Breast epithelium (tissue), 3 donors: ENCODE data around the gene HDAC8.

Source experiments
- POLR2AphosphoS5 ChIP-seq, 3 donors: sonication (generic); formaldehyde crosslinking; IDR thresholded peaks; one replicate each; pipeline ENCODE4 v1.6.1; 2017; ENCODE audit warnings: antibody characterized with exemption in 3 of 3
- TF ChIP-seq, protein P1 (sequence below), 3 donors: fragments of 450-650 bp; IDR thresholded peaks; one replicate each; pipeline ENCODE4 v1.5.1; 2016 to 2017; ENCODE audit warnings: antibody characterized with exemption in 3 of 3, mild to moderate bottlenecking in 3 of 3, moderate library complexity in 3 of 3

DNA sequence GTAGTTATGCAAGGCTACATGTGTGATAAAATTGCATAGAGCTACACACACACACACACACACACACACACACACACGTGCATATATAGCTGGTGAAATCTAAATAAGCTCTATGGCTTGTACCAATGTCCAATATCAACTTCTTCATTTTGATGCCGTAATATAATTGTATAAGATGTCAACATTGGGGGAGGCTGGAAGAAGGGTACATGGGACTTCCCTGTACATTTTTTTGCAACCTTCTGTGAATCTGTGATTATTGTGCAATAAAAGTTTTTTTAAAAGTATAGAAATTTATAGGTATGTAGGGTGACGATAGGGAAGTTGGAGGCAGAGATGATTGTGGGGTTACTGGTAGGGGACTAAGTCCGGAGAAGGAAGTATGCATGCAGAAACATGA is 105.5 kb downstream of the HDAC8 start:
- TF ChIP-seq POLR2AphosphoS5 (IDR thresholded peaks at IDR 0.05) = no peak
- TF ChIP-seq, protein P1, sequence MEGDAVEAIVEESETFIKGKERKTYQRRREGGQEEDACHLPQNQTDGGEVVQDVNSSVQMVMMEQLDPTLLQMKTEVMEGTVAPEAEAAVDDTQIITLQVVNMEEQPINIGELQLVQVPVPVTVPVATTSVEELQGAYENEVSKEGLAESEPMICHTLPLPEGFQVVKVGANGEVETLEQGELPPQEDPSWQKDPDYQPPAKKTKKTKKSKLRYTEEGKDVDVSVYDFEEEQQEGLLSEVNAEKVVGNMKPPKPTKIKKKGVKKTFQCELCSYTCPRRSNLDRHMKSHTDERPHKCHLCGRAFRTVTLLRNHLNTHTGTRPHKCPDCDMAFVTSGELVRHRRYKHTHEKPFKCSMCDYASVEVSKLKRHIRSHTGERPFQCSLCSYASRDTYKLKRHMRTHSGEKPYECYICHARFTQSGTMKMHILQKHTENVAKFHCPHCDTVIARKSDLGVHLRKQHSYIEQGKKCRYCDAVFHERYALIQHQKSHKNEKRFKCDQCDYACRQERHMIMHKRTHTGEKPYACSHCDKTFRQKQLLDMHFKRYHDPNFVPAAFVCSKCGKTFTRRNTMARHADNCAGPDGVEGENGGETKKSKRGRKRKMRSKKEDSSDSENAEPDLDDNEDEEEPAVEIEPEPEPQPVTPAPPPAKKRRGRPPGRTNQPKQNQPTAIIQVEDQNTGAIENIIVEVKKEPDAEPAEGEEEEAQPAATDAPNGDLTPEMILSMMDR (IDR thresholded peaks at IDR 0.05) = no peak
